MCF 10A (cell line): ENCODE results near the gene JAG2. TPM values are rescaled to one million over a fixed set of nuclear protein-coding genes. Genes with fewer than 3 reads are reported as not detected.

Experiments used
- BruUV-seq: library from RNA; stranded (reverse); fragments of 400-500 nt; replicated peaks from 2 replicates; lab custom pipeline; 2021; lab: Mats Ljungman, UMichigan
- CTCF ChIA-PET: fragments of 300-600 bp; sonication (Branson Sonifier 250); formaldehyde crosslinking; extraction: SDS; loops from one replicate; lab custom pipeline; 2021; ENCODE audit warnings: antibody characterized with exemption, inconsistent platforms; lab: Yijun Ruan, JAX
- POLR2A ChIA-PET: fragments of 300-600, 350-650 bp; sonication (Branson Sonifier 250); formaldehyde crosslinking; extraction: SDS; loops from one replicate; lab custom pipeline; 2020; ENCODE audit warnings: antibody characterized with exemption, inconsistent platforms; lab: Yijun Ruan, JAX
- DNase-seq: peaks from one replicate; pipeline ENCODE4 v3.0.0-alpha.2; 2018; ENCODE audit not compliant: unreplicated experiment
- H3K27ac Mint-ChIP-seq: one replicate; pipeline ENCODE4 v1.8.0; 2022; ENCODE audit warnings: mild to moderate bottlenecking, low read depth, mixed read lengths; ENCODE audit not compliant: unreplicated experiment
- H3K27me3 Mint-ChIP-seq: one replicate; pipeline ENCODE4 v1.8.0; 2022; ENCODE audit warnings: mixed read lengths; ENCODE audit not compliant: insufficient read depth, unreplicated experiment
- H3K36me3 Mint-ChIP-seq: one replicate; pipeline ENCODE4 v1.8.0; 2022; ENCODE audit warnings: mild to moderate bottlenecking, moderate library complexity, mixed read lengths; ENCODE audit not compliant: insufficient read depth, unreplicated experiment
- H3K4me1 Mint-ChIP-seq: one replicate; pipeline ENCODE4 v1.8.0; 2022; ENCODE audit warnings: mixed read lengths; ENCODE audit not compliant: insufficient read depth, unreplicated experiment
- H3K4me3 Mint-ChIP-seq: one replicate; pipeline ENCODE4 v1.8.0; 2022; ENCODE audit warnings: mild to moderate bottlenecking, moderate library complexity, mixed read lengths; ENCODE audit not compliant: unreplicated experiment
- H3K9me3 Mint-ChIP-seq: one replicate; pipeline ENCODE4 v1.8.0; 2022; ENCODE audit warnings: mixed read lengths; ENCODE audit not compliant: unreplicated experiment
- CTCF ChIP-seq: fragments of 200-600 bp; IDR thresholded peaks from one replicate; pipeline ENCODE4 v1.8.0; 2022; ENCODE audit warnings: antibody characterized with exemption, mild to moderate bottlenecking; ENCODE audit not compliant: unreplicated experiment
- intact Hi-C: fragments of 100-400 bp; cut with micrococcal nuclease; formaldehyde crosslinking; loops from 2 replicates; pipeline ENCODE4 v1.14.1; 2022
- total RNA-seq: library from RNA; stranded (reverse); gene quantifications from 2 replicates; pipeline ENCODE4 v1.2.3, GENCODE V29; 2022

Gene JAG2
- total RNA-seq, 1 experiment from 2014 or later = 33.5 TPM

- H3K4me1 Mint-ChIP-seq = peaks cover 12% of the 10 kb centered on the region
These were observed 70.8 kb downstream of the JAG2 start for GRCh38 chr14:105097794-105098127.

GRCh38 chr14:105096206-105096875, 72.2 kb downstream of the JAG2 start:
- BruUV-seq = no TSS peak
- Mint-ChIP-seq H3K27ac (no peak overlapping the region), H3K36me3 (peaks cover 10% of the 10 kb centered on the region), H3K9me3 (peaks cover 14% of the 10 kb centered on the region), H3K4me1 (peaks cover 18% of the 10 kb centered on the region), H3K27me3 (no peaks in the 10 kb centered on the region), H3K4me3 (peak overlapping the region; percentile 38)
- POLR2A ChIA-PET = interaction anchor here (1.1 kb wide), 1 partner anchor 11 kb away, joined by 3 read pairs; no protein-coding TSS in a partner anchor
- intact Hi-C loops = no loop called here
- TF ChIP-seq CTCF = no peak
- CTCF ChIA-PET = no interaction called here
- no peak for DNase-seq

More at GRCh38 chr14:105097794-105098127, 70.8 kb downstream of the JAG2 start:
- no peak for TF ChIP-seq CTCF
- Mint-ChIP-seq H3K27ac (no peak overlapping the region), H3K36me3 (peaks cover 5% of the 10 kb centered on the region), H3K27me3 (peaks cover 9% of the 10 kb centered on the region), H3K9me3 (peaks cover 14% of the 10 kb centered on the region), H3K4me3 (no peak overlapping the region)
- DNase-seq = no peak
- ChIA-PET POLR2A (interaction anchor here (0.6 to 1.8 kb wide), 10 partner anchors 8 to 254 kb away, joined by 3 to 18 read pairs (median 4); partner anchors contain the start of gene JAG2), CTCF (interaction anchor here (0.7 to 1.8 kb wide), 6 partner anchors 10 to 392 kb away, joined by 3 to 12 read pairs (median 4); no protein-coding TSS in a partner anchor)
- no TSS peak for BruUV-seq
- intact Hi-C loops = no loop called here

- no TSS peak for BruUV-seq
- intact Hi-C loops = no loop called here
- POLR2A ChIA-PET = interaction anchor here (1.8 kb wide), 1 partner anchor 70 kb away, joined by 8 read pairs; no protein-coding TSS in a partner anchor
These were observed 73.3 kb downstream of the JAG2 start for GRCh38 chr14:105095236-105095805.

More at GRCh38 chr14:105095236-105095805, 73.3 kb downstream of the JAG2 start:
- CTCF ChIA-PET = interaction anchor here (0.9 kb wide), 1 partner anchor 276 kb away, joined by 3 read pairs; no protein-coding TSS in a partner anchor
- no peak for DNase-seq
- H3K4me3 Mint-ChIP-seq = no peak overlapping the region
- H3K4me1 Mint-ChIP-seq = peaks cover 25% of the 10 kb centered on the region
- peaks cover 14% of the 10 kb centered on the region for H3K9me3 Mint-ChIP-seq
- no peaks in the 10 kb centered on the region for H3K27me3 Mint-ChIP-seq
- H3K36me3 Mint-ChIP-seq = peaks cover 12% of the 10 kb centered on the region
- no peak overlapping the region for H3K27ac Mint-ChIP-seq
- TF ChIP-seq CTCF = no peak
